HEK293 (cell line): ENCODE data around the gene GDI2.
A peak's percentile ranks its signal among the peaks of the same experiment; 100 is the strongest.

Experiments
- CTCF ChIA-PET: fragments of 350-600 bp; formaldehyde crosslinking; extraction: SDS; loops from one replicate; lab custom pipeline; 2021; ENCODE audit warnings: antibody characterized with exemption; lab: Yijun Ruan, JAX
- POLR2A ChIA-PET: fragments of 300-600 bp; formaldehyde crosslinking; extraction: SDS; loops from one replicate; lab custom pipeline; 2020; ENCODE audit warnings: antibody characterized with exemption, inconsistent platforms; lab: Yijun Ruan, JAX
- H3K27ac ChIP-seq: fragments of 200-500 bp; sonication (Bioruptor generic); 2 replicates; pipeline ENCODE4 v1.5.1; 2014; ENCODE audit warnings: low read depth, low read length, control low read depth, inconsistent platforms; ENCODE audit errors: extremely low read depth
- H3K36me3 ChIP-seq, 2 experiments: fragments of 200-500 bp in 1 of 2; sonication (Bioruptor generic) in 1 of 2; 1 replicate in 1 of 2; 2 replicates in 1 of 2; pipeline ENCODE4 v1.5.1; 2014 to 2017; ENCODE audit warnings: inconsistent platforms in 2 of 2, low read length in 2 of 2; ENCODE audit not compliant: control insufficient read depth in 2 of 2, insufficient read depth in 1 of 2
- H3K4me1 ChIP-seq: fragments of 200-500 bp; sonication (Bioruptor generic); 2 replicates; pipeline ENCODE4 v1.5.1; 2014; ENCODE audit warnings: mild to moderate bottlenecking, low read length, inconsistent platforms; ENCODE audit not compliant: control insufficient read depth, insufficient read depth
- H3K4me3 ChIP-seq: 2 replicates; pipeline ENCODE4 v1.5.1; 2011; ENCODE audit warnings: low read depth, mild to moderate bottlenecking, control low read depth, low read length, moderate library complexity
- H3K9me3 ChIP-seq: fragments of 200-500 bp; sonication (Bioruptor generic); 2 replicates; pipeline ENCODE4 v1.5.1; 2014; ENCODE audit warnings: low read depth, low read length, inconsistent platforms; ENCODE audit not compliant: control insufficient read depth, insufficient read depth
- EGR2 ChIP-seq: fragments of 450-650 bp; formaldehyde crosslinking; IDR thresholded peaks from 2 replicates; pipeline ENCODE4 v1.5.1; 2016; ENCODE audit warnings: low read depth, missing biosample characterization, missing genetic modification characterization
- KLF10 ChIP-seq: fragments of 450-650 bp; IDR thresholded peaks from 2 replicates; pipeline ENCODE4 v1.5.1; 2018; ENCODE audit warnings: missing biosample characterization, mild to moderate bottlenecking, missing genetic modification characterization
- MYNN ChIP-seq: fragments of 450-650 bp; formaldehyde crosslinking; IDR thresholded peaks from 2 replicates; pipeline ENCODE4 v1.5.1; 2016; ENCODE audit warnings: missing biosample characterization, missing genetic modification characterization, borderline replicate concordance
- PRDM6 ChIP-seq: fragments of 450-650 bp; formaldehyde crosslinking; IDR thresholded peaks from 2 replicates; pipeline ENCODE4 v1.5.1; 2017; ENCODE audit warnings: missing biosample characterization, missing genetic modification characterization
- SCRT1 ChIP-seq: fragments of 450-650 bp; formaldehyde crosslinking; IDR thresholded peaks from 2 replicates; pipeline ENCODE4 v1.5.1; 2016; ENCODE audit warnings: missing biosample characterization, missing genetic modification characterization, borderline replicate concordance
- SCRT2 ChIP-seq: fragments of 450-650 bp; formaldehyde crosslinking; IDR thresholded peaks from 2 replicates; pipeline ENCODE4 v1.5.1; 2016; ENCODE audit warnings: missing biosample characterization, missing genetic modification characterization
- TSHZ1 ChIP-seq: fragments of 450-650 bp; formaldehyde crosslinking; IDR thresholded peaks from 2 replicates; pipeline ENCODE4 v1.5.1; 2016; ENCODE audit warnings: missing biosample characterization, missing genetic modification characterization, borderline replicate concordance
- ZBTB10 ChIP-seq: fragments of 450-650 bp; formaldehyde crosslinking; IDR thresholded peaks from 2 replicates; pipeline ENCODE4 v1.5.1; 2016; ENCODE audit warnings: missing biosample characterization, missing genetic modification characterization
- ZNF146 ChIP-seq: fragments of 450-650 bp; formaldehyde crosslinking; IDR thresholded peaks from 2 replicates; pipeline ENCODE4 v1.5.1; 2016; ENCODE audit warnings: missing biosample characterization, missing genetic modification characterization
- ZNF175 ChIP-seq: fragments of 450-650 bp; formaldehyde crosslinking; IDR thresholded peaks from 2 replicates; pipeline ENCODE4 v1.5.1; 2016; ENCODE audit warnings: missing biosample characterization, missing genetic modification characterization
- ZNF24 ChIP-seq: fragments of 450-650 bp; formaldehyde crosslinking; IDR thresholded peaks from 2 replicates; pipeline ENCODE4 v1.5.1; 2016; ENCODE audit warnings: missing biosample characterization, missing genetic modification characterization
- ZNF350 ChIP-seq: fragments of 450-650 bp; formaldehyde crosslinking; IDR thresholded peaks from 2 replicates; pipeline ENCODE4 v1.5.0; 2017; ENCODE audit warnings: missing biosample characterization, mild to moderate bottlenecking, missing genetic modification characterization
- ZNF37A ChIP-seq: fragments of 450-650 bp; IDR thresholded peaks from 2 replicates; pipeline ENCODE4 v1.5.1; 2018; ENCODE audit warnings: missing biosample characterization, missing genetic modification characterization
- ZNF529 ChIP-seq: fragments of 450-650 bp; formaldehyde crosslinking; IDR thresholded peaks from 2 replicates; pipeline ENCODE4 v1.5.1; 2017; ENCODE audit warnings: missing genetic modification characterization, missing biosample characterization; ENCODE audit not compliant: insufficient replicate concordance
- ZNF658 ChIP-seq: fragments of 450-650 bp; formaldehyde crosslinking; IDR thresholded peaks from 2 replicates; pipeline ENCODE4; 2016; ENCODE audit warnings: missing biosample characterization, missing genetic modification characterization
- ZNF677 ChIP-seq: fragments of 450-650 bp; IDR thresholded peaks from 2 replicates; pipeline ENCODE4 v1.5.0; 2018; ENCODE audit warnings: missing biosample characterization, mild to moderate bottlenecking, missing genetic modification characterization, moderate library complexity
- ZNF785 ChIP-seq: fragments of 450-650 bp; formaldehyde crosslinking; IDR thresholded peaks from 2 replicates; pipeline ENCODE4 v1.5.1; 2016; ENCODE audit warnings: missing biosample characterization, missing genetic modification characterization
- ZSCAN5A ChIP-seq: fragments of 450-650 bp; formaldehyde crosslinking; IDR thresholded peaks from 2 replicates; pipeline ENCODE4 v1.5.1; 2016; ENCODE audit warnings: missing biosample characterization, missing genetic modification characterization
- TF ChIP-seq, protein P1 (sequence below): fragments of 450-650 bp; formaldehyde crosslinking; IDR thresholded peaks from 2 replicates; pipeline ENCODE4 v1.5.1; 2017; ENCODE audit warnings: missing biosample characterization, missing genetic modification characterization
- TF ChIP-seq, protein P2 (sequence below): fragments of 450-650 bp; formaldehyde crosslinking; IDR thresholded peaks from 2 replicates; pipeline ENCODE4 v1.5.1; 2016; ENCODE audit warnings: missing biosample characterization, missing genetic modification characterization

The GDI2 gene

DNA sequence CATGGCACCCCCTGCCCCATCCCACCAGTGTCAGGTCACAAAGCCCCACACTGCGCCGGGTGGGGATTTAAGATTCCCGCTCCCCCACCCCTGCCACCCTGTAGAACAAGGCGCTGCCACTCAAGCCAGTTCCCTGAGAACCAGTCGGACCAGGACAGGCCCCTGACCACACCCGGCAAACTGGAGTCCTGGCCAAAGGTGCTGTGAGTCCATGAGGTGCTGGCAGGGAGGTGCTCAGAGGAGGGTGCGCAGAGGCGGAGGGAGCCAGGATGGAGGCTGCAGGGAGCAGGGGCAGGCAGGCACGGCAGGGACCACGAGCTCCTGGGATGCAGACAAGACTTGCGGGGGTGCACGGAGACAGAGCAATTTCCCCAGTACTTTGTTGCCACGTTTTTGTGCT is 19.7 kb upstream of the GDI2 start (continued):
- TF ChIP-seq, protein P1, sequence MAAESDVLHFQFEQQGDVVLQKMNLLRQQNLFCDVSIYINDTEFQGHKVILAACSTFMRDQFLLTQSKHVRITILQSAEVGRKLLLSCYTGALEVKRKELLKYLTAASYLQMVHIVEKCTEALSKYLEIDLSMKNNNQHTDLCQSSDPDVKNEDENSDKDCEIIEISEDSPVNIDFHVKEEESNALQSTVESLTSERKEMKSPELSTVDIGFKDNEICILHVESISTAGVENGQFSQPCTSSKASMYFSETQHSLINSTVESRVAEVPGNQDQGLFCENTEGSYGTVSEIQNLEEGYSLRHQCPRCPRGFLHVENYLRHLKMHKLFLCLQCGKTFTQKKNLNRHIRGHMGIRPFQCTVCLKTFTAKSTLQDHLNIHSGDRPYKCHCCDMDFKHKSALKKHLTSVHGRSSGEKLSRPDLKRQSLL, result no peak
- TF ChIP-seq, protein P2, sequence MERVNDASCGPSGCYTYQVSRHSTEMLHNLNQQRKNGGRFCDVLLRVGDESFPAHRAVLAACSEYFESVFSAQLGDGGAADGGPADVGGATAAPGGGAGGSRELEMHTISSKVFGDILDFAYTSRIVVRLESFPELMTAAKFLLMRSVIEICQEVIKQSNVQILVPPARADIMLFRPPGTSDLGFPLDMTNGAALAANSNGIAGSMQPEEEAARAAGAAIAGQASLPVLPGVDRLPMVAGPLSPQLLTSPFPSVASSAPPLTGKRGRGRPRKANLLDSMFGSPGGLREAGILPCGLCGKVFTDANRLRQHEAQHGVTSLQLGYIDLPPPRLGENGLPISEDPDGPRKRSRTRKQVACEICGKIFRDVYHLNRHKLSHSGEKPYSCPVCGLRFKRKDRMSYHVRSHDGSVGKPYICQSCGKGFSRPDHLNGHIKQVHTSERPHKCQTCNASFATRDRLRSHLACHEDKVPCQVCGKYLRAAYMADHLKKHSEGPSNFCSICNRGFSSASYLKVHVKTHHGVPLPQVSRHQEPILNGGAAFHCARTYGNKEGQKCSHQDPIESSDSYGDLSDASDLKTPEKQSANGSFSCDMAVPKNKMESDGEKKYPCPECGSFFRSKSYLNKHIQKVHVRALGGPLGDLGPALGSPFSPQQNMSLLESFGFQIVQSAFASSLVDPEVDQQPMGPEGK (tag by site-specific recombination), result no peak
- TF ChIP-seq EGR2 (tag by site-specific recombination), result no peak
- no peak for TF ChIP-seq ZNF658
- no peak for TF ChIP-seq ZNF529 (tag by site-specific recombination)
- TF ChIP-seq ZSCAN5A, result no peak
- TF ChIP-seq ZNF24 (tag by site-specific recombination), result no peak
- TF ChIP-seq, all 188 proteins: peak for 0

- Histone ChIP-seq H3K4me3 (no peak overlapping the region), H3K36me3 (no peaks in the 10 kb centered on the region), H3K27ac (no peak overlapping the region), H3K9me3 (no peaks in the 10 kb centered on the region), H3K4me1 (no peaks in the 10 kb centered on the region)
- TF ChIP-seq SCRT1, result peak; percentile 91
- TF ChIP-seq MYNN, result no peak
- TF ChIP-seq SCRT2 (tag by site-specific recombination), result peak; percentile 93
- TF ChIP-seq ZNF175 (tag by site-specific recombination), result no peak
- ChIA-PET CTCF (no interaction called here), POLR2A (no interaction called here)
Observed at GRCh38 chr10:5831446-5831782, 18.2 kb upstream of the GDI2 start.

DNA sequence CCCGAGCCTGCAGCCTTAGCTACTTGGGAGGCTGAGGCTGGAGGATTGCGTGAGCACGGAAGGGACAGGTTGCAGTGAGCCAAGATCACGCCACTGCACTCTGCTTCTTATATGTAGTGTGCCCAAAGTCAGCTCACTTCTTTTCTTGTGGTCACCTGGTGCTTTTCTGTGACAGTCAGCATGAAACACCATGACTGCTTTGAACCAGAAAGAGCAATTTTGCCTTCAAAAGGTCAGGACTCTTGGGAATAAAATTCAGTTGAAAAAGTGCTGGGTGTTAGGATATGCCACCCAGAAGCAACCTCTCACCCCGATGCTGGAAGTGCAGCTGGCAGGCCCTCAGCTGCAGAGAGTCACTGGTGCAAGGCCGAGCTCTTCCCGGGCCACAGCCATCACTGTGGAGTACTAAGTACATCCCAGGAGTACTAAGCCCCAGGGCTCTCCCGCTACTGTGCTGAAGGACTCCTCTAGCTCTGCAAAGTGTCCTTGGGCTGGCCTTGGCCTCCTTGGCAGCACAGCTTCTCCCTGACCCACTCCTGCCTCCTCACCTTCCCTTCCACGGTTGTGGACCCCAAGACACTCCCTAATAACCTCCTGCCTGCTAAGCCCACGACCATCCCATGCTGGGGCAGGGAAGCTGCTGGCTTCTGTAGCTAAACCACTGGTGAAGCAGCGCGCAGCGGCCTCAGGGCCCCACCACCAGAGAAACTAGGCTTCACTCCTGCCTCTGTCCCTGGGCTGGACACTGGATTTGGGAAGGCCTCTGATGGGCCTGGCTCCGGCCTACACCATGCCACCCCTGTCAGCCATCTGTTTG is 17.6 kb upstream of the GDI2 start:
- Histone ChIP-seq H3K4me1 (no peaks in the 10 kb centered on the region), H3K9me3 (no peaks in the 10 kb centered on the region), H3K27ac (no peak overlapping the region), H3K36me3 (no peaks in the 10 kb centered on the region), H3K4me3 (no peak overlapping the region)
- POLR2A ChIA-PET, result no interaction called here
- CTCF ChIA-PET, result interaction anchor here (0.7 to 1.0 kb wide), 2 partner anchors 13 to 15 kb away, joined by 3 read pairs; no protein-coding TSS in a partner anchor
- TF ChIP-seq PRDM6 (no peak), SCRT2 (tag by site-specific recombination) (no peak), KLF10 (tag by site-specific recombination) (no peak), ZNF350 (tag by site-specific recombination) (no peak), ZNF677 (tag by site-specific recombination) (no peak), ZNF785 (tag by site-specific recombination) (no peak), ZBTB10 (tag by site-specific recombination) (no peak), ZNF37A (no peak), ZNF146 (no peak), TSHZ1 (tag by site-specific recombination) (no peak), ZNF24 (tag by site-specific recombination) (no peak)
